ENCODE results near the gene DCUN1D1.

GRCh38 chr3:183022936-183023516 lies 42.7 kb upstream of the DCUN1D1 start:
- no peak for TF ChIP-seq HDGF (IDR thresholded peaks at IDR 0.05; ENCODE audit: borderline replicate concordance)
- no peak for TF ChIP-seq SP1 (IDR thresholded peaks at IDR 0.05)
- TF ChIP-seq BHLHE40 (IDR thresholded peaks at IDR 0.05; ENCODE audit: borderline replicate concordance), result no peak
- no peak for TF ChIP-seq LEF1 (IDR thresholded peaks at IDR 0.05; ENCODE audit: borderline replicate concordance)
- no peak for TF ChIP-seq FOXK2 (IDR thresholded peaks at IDR 0.05)
- TF ChIP-seq FOXM1 (IDR thresholded peaks at IDR 0.05; ENCODE audit: borderline replicate concordance), result no peak
- TF ChIP-seq TARDBP (IDR thresholded peaks at IDR 0.05), result no peak
